Peyer's patch (tissue), 4 donors: ENCODE measurements around the gene TYMP.
A peak's percentile ranks its signal among the peaks of the same experiment; 100 is the strongest.

Experiments used
- CTCF ChIP-seq, 6 experiments: fragments of 450-650 bp in 4 of 6; fragments of 200-600 bp in 2 of 6; sonication (generic) in 1 of 6; IDR thresholded peaks; one replicate each; pipeline ENCODE4 v1.5.1; 2017 to 2019; ENCODE audit warnings: antibody characterized with exemption in 6 of 6, mild to moderate bottlenecking in 3 of 6, moderate library complexity in 1 of 6
- POLR2A ChIP-seq, 2 donors: fragments of 450-650 bp; IDR thresholded peaks; one replicate each; pipeline ENCODE4 v1.5.1; 2017; ENCODE audit warnings: antibody characterized with exemption in 2 of 2, mild to moderate bottlenecking in 2 of 2, moderate library complexity in 2 of 2

- peak in 2 of 6 experiments; percentile 14 to 23 for TF ChIP-seq CTCF (IDR thresholded peaks at IDR 0.05)
- peak; percentile 62 to 78 for TF ChIP-seq POLR2A (IDR thresholded peaks at IDR 0.05)
These were observed 21.6 kb downstream of the TYMP start, which contains the start of gene NCAPH2 for GRCh38 chr22:50507991-50508884.
